NK-92 (cell line): ENCODE results near the gene OPN1LW.
A peak's percentile ranks its signal among the peaks of the same experiment; 100 is the strongest.
"Not testable (repeated sequence)": the region's sequence is repeated elsewhere in the genome, so short reads cannot be mapped to it uniquely, and the experiment has no call there.

Source experiments
- DNase-seq: peaks from one replicate; lab custom pipeline; 2025; ENCODE audit not compliant: unreplicated experiment; lab: John Stamatoyannopoulos, UW

OPN1LW gene

DNA sequence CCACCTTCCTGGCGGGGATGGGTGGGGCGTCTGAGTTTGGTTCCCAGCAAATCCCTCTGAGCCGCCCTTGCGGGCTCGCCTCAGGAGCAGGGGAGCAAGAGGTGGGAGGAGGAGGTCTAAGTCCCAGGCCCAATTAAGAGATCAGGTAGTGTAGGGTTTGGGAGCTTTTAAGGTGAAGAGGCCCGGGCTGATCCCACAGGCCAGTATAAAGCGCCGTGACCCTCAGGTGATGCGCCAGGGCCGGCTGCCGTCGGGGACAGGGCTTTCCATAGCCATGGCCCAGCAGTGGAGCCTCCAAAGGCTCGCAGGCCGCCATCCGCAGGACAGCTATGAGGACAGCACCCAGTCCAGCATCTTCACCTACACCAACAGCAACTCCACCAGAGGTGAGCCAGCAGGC is at the start of gene OPN1LW:
Gene OPN1LW, plus strand, starts transcription at position 234 of the 400 bp plus-strand sequence. Its CDS starts 41 bp downstream, at position 275.
- not testable (repeated sequence) for DNase-seq

GRCh38 chrX:154094833-154095232 is 49.2 kb upstream of the OPN1LW start:
- no peak for DNase-seq

DNA sequence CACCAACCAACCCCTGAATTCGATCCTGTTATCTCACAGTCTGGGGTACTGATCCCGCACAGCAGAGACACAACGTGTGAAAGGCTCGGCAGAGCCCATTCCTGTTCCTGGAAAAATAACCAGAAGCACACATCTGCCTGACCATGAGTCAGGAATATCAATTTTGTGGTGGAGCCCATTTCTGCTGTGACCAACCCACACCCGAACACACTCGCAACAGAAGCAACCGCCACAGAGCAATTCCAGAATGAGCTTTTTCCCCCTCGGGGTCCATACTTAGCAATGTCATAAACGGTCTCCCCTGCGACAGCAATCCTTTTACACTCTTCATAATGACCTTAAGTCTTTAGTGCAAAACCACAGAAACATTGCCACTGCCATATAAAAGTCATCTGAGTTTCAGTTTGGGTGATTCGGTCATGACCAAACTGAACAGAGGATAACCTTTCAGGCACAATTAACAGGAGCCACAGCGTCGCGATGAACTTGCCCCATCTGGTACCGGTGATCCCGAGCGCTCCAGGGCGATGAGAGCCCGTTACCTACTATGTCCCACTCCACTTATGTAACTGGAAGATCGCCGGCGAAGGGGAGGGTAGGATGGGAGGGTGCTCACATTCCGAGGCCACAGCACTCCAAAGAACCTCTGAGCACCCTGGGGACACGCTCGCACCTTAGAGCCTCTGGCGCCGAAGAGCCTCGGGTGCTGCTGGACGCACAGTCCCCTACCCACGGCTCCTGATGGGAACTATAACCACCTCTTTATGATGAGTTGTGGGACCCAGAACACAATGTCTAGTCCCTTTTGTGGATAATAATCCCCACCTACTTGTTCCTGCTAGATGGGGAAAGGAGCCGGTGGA is 47.7 kb upstream of the OPN1LW start:
- DNase-seq = no peak

DNA sequence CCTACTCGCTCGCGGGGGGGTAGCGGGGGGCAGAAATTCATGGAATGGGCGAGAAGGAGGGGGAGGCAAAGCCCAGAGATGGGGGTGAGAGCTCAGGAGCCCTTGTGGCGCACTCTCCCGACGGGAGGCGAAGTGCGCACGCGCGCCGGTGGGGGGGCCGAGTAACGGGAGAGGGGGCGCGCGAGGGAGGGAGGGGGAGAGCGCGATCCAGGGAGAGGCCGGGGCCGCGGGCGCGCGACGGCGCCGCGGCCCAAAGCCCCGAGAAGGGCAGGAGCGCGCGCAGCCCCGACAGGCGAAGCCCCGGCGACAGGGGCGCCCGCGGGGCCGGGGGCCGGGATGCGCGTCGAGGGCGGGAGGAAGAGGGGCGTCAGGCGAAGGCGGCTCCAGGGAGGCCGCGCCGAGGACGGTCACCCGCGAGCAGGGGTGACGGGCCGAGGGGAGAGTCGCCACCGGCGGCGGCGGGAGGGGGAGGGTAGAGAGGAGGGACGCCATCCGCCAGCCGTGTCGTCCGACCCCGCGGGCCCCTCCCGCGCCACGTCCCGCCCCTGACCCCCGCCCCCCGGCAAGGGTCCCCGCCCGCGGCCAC is 46.9 kb upstream of the OPN1LW start:
- DNase-seq = no peak

DNA sequence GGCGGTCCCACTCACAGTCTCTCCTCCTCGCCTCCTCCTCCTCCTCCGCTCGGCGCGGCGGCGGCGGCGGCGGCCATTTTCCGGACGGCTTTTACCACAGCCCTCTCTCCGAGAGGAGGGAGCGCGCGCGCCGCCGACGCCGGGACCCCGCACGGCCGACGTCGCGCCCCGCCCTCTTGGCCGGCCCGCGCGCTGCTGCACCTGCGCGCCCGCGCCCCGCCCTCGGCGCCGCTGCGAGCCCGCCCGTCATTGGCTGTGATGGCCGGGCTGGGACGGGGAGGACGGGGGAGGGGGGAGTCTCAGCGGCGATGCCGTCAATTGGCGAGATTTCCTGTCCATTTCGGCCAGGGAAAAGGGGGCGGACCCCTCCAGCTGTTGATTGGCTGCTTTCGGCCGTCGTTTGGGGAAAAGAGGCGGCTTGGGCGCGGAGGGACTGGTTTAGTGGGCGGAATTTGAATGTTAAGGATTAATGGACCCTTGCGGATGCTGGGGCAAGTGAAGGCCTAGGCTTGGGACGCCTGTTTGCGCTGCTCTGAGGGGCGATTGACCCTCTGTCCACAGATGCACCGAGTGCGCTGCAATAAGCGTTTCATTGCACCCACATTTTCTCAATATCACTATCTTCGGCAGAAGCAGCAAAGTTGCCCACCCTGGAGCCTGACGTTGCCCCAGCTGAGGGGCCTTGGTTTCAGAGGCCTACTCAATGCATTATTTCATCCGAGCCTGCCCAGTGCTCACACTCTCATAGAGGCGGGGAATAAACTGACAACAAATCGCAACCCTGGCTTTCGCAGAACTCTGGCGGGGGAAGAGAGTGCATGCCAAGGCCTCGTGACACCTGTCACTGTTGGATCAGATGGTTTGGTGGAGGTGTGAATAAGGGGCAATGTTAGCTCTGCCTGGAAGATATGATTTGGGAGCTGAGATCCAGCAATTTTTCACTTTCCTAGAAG is 46.2 kb upstream of the OPN1LW start, which contains the start of gene MECP2:
Gene MECP2, minus strand, starts transcription at position 129 of the 953 bp plus-strand sequence.
- peak; percentile 38 for DNase-seq

DNA sequence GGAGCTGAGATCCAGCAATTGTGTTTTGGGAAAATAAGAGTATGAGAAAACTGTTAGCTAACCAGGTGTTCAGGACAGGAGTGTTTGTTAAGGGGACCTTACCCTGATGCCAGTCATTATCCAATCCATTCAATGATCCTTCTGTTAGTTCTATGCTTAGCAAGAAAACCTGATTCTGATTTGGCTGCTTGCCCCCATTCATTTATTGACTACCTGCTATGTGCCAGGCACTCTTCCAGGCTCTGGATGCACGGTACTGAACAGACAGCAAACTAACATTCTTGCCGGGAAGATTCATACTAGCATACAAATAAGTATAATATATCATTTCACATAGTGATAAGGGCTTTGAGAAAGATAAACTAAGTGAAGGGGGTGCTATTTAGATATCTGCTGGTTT is 45.5 kb upstream of the OPN1LW start:
- no peak for DNase-seq

DNA sequence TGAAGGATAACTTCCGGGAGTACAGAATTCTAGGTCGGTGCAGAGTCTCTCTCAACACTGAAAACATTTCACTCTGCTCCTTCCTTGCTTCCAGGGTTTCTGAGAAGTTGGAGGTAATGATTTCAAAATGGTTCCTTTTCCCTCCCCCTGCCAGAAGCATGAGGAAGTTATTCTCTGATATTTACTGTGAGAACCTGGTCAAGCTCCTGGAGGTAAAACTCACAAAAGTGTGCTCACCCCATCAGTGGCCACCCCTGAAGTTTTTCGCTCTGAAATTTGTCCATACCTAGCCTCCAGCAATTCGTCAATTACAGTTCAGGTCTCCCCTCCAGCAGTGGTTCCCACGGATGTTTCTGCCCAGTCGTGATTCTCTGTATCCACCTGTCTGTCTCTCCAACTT is 30.3 kb upstream of the OPN1LW start:
- DNase-seq = no peak

DNA sequence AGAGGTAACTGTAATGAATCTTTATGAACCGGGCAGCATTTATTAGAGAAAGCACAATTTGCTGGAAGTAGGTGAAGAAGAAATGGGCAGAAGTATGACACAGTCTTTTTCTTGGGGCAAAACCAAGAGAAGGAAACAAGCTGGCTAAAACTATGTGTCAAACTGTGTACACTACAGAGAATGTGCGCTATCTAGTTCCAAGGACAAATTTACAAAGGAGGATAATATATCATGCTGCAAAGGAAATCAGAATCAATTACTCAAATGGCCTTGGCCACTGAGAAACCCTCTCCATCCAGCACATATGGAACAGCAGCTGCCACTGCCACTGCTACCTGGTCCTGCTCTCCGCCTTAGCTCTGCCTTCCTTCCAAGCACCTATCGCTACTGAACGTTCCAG is 29.4 kb upstream of the OPN1LW start:
- no peak for DNase-seq

GRCh38 chrX:154115071-154115470 is 29.0 kb upstream of the OPN1LW start:
- DNase-seq = no peak

DNA sequence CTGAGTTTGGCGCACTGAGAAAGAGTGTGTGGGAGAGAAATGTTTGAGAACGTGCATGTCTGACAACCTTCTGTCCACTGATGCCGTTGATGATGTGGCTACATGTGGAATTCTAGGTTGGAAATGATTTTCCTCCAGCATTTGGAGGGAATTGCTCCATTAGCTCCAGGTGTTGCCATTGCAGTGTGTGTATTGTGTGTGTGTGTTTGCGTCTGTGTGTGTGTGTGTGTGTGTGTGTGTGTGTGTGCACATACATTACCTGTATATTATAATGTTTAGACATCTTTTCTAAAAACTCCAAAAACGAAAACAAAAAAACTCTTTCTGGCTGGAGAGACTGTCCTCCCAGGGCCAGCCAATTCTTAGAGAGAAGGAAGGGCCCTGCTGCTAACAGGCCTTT is 28.3 kb upstream of the OPN1LW start:
- DNase-seq = no peak

- DNase-seq = no peak
Measured at GRCh38 chrX:154116426-154117211, 27.4 kb upstream of the OPN1LW start.

- DNase-seq = no peak
Measured at GRCh38 chrX:154117566-154117965, 26.5 kb upstream of the OPN1LW start.

GRCh38 chrX:154120567-154120966 is 23.5 kb upstream of the OPN1LW start:
- DNase-seq = no peak

- no peak for DNase-seq
Measured at GRCh38 chrX:154121207-154121606, 22.8 kb upstream of the OPN1LW start.

DNA sequence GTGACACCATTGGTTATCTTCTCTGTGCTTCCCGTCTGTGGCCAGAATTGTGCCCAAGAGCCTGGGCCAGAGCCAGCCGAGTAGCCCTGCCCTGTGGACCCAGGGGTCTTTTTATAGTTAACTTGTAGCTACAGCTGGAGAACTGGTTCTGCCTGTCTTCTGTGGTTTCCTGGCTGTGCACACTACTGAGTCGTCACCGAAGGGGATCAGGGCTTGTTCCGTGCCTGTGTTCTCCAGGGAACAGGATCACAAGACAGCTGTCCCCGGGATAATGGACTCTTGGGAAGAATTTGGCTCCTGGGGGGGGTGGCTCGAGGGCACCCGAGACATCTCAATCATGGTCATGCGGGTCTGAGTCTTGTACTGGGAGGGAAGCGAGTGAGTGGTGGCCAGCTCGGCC is 22.1 kb upstream of the OPN1LW start:
- no peak for DNase-seq

GRCh38 chrX:154123241-154124219 is 20.5 kb upstream of the OPN1LW start:
- no peak for DNase-seq

GRCh38 chrX:154125391-154126040 is 18.5 kb upstream of the OPN1LW start:
- DNase-seq = no peak

- no peak for DNase-seq
Measured at GRCh38 chrX:154126101-154126500, 17.9 kb upstream of the OPN1LW start.

GRCh38 chrX:154131955-154132354 is 12.1 kb upstream of the OPN1LW start:
- DNase-seq = no peak
